ENCODE measurements around the gene NTF3. TPM values are rescaled to one million over a fixed set of nuclear protein-coding genes. Genes with fewer than 3 reads are reported as not detected.
"Not testable (repeated sequence)": the region's sequence is repeated elsewhere in the genome, so short reads cannot be mapped to it uniquely, and the experiment has no call there.

Gene NTF3
- total and polyA plus RNA-seq, 4 donors = 1.4 to 6.9 (median 3.0) TPM

- DNase-seq (ENCODE audit: low read depth in 4 of 6, low spot score in 6 of 6); H3K9me3 ChIP-seq (ENCODE audit: control insufficient read depth, insufficient read depth, low read length); H3K36me3 ChIP-seq (ENCODE audit: control insufficient read depth, insufficient read depth, low read length); H3K27me3 ChIP-seq (ENCODE audit: control insufficient read depth, insufficient read depth, low read length); H3K4me3 ChIP-seq (ENCODE audit: low read depth, low read length); H3K27ac ChIP-seq (ENCODE audit: low read depth, low read length); H3K4me1 ChIP-seq (ENCODE audit: control insufficient read depth, insufficient read depth, low read length): not testable (repeated sequence)
- 61% methylated on average over 7 of the region's 13 CpGs for WGBS (ENCODE audit: insufficient coverage)
Observed at GRCh38 chr12:5537026-5537615, 105.2 kb downstream of the NTF3 start.

- H3K27me3 ChIP-seq (ENCODE audit: control insufficient read depth, insufficient read depth, low read length) = no peaks in the 10 kb centered on the region
- H3K9me3 ChIP-seq (ENCODE audit: control insufficient read depth, insufficient read depth, low read length) = peaks cover 2% of the 10 kb centered on the region
- no peak overlapping the region for H3K4me3 ChIP-seq (ENCODE audit: low read depth, low read length)
- no peak for DNase-seq (ENCODE audit: low read depth in 4 of 6, low spot score in 6 of 6)
- no peak overlapping the region for H3K27ac ChIP-seq (ENCODE audit: low read depth, low read length)
- WGBS (ENCODE audit: insufficient coverage) = 93% methylated on average over 2 of the region's 8 CpGs
- no peaks in the 10 kb centered on the region for H3K36me3 ChIP-seq (ENCODE audit: control insufficient read depth, insufficient read depth, low read length)
- H3K4me1 ChIP-seq (ENCODE audit: control insufficient read depth, insufficient read depth, low read length) = no peaks in the 10 kb centered on the region
Observed at GRCh38 chr12:5537771-5538170, 105.9 kb downstream of the NTF3 start.
